Activated T-cell treated with anti-CD3 and anti-CD28 coated beads for 1 hour (primary cell): ENCODE results near the gene THADA.

Source experiments
- DNase-seq: peaks from one replicate; pipeline ENCODE4 v3.0.0-alpha.2; 2020; ENCODE audit warnings: low read depth

THADA gene

GRCh38 chr2:43238176-43238575 lies 357.7 kb downstream of the THADA start:
- DNase-seq, result no peak

DNA sequence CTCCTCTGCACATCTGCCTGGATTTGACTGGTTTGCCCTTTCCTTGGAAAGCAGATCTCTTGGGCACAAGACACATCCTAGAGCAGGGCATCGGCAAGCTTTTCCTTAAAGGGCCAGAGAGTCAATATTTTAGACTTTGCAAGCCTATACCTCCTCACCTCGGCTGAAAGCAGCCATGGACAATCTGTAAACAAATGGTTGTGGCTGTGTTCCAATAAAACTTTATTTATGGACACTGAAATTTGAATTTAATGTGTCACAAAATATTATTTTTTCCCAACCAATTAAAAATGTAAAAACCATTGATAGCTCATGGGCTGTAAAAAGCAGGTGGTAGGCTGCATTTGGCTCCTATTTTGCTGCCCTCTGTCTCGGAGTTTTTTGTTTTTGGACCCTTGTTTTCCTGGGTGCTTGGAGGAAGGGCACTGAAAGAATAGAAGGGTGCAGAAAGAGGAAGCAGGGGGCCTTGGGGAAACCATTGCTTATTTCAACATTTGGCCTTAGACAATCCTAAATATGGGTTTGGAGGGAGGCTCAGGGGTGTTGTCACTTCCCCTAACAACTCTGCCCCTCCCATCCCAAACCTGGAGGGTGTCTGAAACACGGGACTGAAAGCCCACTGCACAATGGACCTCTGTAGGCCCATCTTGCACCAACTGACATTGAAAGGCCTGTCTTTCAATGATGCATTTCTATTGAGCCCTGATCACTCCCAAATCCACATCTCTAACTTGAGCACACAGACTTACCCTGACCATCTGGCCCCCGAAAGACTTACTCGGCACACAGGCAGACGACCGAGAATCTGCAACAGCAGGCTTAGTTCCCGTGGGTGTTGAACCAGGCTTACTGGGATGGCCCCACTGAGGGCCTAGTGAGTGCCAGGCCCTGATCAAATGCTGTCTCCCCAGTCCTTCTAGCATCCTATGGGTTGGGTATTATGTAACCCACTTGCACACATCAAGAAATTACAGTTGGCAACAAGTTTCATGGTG lies 362.3 kb downstream of the THADA start:
- DNase-seq, result no peak

GRCh38 chr2:43230951-43231827 lies 364.6 kb downstream of the THADA start:
- DNase-seq, result no peak

DNA sequence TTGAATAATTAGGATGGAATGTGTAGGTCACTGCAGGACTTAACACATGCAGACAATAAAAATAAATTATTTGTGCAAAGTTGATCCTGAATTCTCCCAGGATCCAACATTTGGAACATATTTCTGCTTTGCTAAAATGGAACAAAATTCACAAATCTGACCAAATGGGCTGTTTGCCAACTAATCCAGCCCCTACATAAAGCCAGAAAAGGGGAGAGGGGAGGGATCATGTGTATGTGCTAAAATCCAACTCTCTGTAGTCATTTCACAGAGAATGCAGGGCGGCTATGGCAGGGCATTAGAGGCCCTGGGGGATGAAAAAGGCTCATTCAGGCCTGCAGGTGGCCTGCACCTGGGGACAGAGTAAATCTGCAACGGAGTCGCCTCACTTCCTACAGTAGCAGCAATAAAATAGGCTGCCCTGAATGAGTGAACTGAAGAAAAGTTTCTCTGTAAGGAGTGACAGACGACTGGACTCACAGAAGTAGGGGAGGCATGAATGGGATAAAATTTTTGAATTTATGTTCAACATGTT lies 365.4 kb downstream of the THADA start:
- no peak for DNase-seq

DNA sequence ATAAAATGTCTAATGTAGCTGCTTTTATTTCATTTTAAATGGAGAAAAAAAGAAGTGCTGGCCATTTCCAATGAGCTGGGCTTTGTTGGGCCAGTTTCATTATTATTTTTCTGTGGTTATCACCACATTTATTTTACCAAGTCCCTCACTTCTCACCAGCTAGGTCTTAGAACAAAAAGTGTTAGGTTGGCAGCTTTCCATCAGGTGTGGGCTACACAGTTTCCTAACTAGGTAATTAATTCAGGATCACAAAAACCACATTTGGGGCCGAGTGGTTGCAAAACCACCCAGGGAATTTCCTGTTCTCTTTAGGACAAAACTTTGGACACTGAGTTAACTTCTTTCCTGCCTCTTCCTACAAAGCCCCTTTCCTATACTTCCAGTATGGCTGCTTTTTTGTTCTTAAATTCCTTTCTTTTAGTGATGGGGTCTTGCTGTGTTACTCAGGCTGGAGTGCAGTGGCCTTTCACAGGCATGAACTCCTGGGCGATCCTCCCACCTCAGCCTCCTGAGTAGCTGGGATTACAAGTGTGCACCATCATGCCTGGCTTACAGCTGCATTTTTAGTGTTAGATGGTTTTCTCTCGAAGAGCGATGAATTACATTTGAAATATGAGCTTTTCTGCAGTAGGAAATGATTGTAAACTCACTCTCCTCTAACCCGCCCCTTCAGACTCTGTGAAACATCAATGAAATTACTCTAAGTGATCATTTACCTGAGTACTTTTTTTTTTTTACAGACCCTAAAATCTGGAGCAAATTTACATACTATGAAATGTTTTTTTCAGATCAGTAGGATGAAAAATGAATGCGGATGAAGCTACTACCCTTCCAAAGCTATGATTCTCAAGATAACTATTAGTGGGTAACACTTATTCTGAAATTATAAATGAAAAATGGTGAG lies 366.8 kb downstream of the THADA start:
- DNase-seq, result no peak

- DNase-seq, result no peak
Measured at GRCh38 chr2:43228321-43228751, 367.5 kb downstream of the THADA start.

DNA sequence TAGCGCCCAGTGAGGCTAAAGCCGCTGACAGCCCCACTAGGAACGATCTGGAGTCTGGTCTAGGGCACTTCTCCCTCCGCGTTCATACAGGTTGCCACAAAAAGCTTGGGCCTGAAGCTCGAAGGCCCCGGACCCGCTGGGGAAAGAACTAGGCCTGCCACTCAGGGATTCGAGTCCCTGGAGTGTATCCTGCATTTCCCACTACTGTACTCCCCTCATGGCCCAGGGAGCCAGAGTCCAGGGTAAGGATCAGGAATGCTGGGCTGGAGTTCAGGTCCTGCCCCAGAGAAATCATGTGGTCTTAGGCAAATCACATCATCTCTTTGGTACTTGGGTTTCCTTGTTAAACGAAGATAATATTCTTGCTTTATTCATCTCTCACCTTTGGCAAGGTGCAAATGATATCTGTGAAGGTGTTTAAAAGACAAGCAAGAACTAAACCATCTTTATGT lies 368.0 kb downstream of the THADA start:
- no peak for DNase-seq

- peak; percentile 46 for DNase-seq
Measured at GRCh38 chr2:43226955-43227829, 368.6 kb downstream of the THADA start.

GRCh38 chr2:43226558-43226954 lies 369.3 kb downstream of the THADA start, which contains the start of gene ZFP36L2:
TSS of gene ZFP36L2 (minus strand) at chr2:43226606. CDS start at chr2:43226315, 291 bp downstream.
- DNase-seq, result peak; percentile 94

- peak; percentile 48 for DNase-seq
Measured at GRCh38 chr2:43225788-43226557, 369.9 kb downstream of the THADA start.

- DNase-seq, result peak; percentile 54
Measured at GRCh38 chr2:43225093-43225787, 370.6 kb downstream of the THADA start.

GRCh38 chr2:43224571-43225092 lies 371.2 kb downstream of the THADA start:
- peak; percentile 29 for DNase-seq

DNA sequence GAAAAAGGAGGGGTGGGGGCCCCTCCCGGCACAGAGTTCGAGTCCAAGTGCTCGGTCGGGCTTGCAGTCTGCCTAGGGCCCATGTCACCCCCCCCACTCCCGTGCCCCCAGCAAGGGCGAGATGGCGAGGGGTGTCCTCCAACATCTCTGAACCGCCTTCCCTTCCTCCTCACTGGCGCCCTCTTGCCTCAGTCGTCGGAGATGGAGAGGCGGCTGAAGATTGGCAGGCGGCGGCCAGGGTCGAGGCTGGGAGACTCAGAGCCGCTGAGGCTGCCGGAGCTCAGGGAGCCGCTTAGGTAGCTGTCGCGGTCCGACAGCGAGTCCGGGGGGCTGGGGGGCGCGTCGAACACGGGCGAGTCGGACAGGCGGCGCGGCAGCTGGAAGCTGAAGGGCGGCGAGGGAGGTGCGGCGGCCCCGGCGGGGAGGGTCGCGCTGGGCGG lies 371.7 kb downstream of the THADA start:
- peak; percentile 67 for DNase-seq

DNA sequence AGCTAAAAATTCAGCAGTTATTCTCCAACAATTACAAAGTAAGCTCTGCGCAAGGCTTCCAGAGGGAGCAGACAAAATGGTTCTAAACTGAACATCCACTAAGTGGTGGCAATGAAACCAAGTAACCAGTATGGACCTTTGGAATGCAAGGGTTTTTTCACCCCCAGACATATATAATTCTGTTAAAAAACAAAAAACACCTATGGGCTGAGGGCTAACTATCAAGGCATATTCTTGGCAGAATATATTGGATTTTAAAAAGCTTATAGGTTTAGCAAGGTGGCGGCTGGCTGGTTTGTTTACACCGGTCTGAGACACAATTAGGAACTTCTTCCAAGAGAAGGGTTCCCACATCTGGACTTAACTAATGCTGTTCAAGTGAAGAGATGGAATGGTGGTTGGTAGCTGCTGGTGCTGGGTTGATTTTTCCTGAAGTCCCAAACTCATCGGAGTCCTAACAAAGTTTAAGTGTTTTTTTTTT lies 372.3 kb downstream of the THADA start:
- no peak for DNase-seq

DNA sequence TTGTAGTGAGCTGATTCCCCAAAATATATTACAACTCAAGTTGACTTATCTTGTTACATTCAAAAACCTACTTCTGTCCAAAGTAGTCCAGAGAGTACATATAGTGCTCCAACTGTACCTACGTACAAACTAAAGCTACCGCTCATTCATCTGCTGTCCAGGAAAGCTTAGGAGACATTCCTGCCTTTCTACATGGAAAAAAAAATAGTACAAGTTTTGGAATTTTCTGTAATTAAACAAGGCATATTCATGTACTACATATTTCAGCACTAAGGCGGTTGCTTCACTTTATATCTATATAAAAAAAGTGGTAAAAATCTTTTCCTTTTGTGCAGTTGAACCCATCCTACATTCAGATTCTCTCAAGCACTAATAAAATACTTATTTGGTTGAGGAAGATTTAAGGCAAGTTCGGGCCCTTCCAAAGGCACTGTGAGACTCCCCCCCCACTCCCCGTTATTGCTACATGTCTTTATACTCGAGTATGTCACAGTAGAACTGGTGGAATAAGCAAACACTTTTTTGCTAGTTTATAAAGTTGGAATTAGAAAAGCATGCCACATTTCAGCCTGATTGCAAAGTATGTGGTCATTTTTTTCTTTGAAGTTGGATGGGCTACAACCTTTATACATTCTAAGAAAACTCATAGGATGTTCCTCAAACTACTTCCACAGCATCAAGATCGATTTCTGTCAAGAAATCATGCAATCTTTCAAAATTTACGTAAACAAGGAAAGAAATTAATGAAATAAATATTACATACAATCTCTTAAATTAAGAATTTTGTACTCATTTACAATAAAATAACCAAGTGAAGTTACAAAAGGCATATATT lies 373.1 kb downstream of the THADA start:
- no peak for DNase-seq

- DNase-seq, result no peak
Measured at GRCh38 chr2:43221763-43222474, 373.9 kb downstream of the THADA start.
